Measurements from ENCODE around the gene VPS13C. TPM values are rescaled to one million over a fixed set of nuclear protein-coding genes. Genes with fewer than 3 reads are reported as not detected.

VPS13C gene
- total and polyA plus RNA-seq, 2 donors (not counting 3 experiments of a cell fraction or from before 2014, with no cell fraction given), result 10.8 to 60.3 TPM

DNA sequence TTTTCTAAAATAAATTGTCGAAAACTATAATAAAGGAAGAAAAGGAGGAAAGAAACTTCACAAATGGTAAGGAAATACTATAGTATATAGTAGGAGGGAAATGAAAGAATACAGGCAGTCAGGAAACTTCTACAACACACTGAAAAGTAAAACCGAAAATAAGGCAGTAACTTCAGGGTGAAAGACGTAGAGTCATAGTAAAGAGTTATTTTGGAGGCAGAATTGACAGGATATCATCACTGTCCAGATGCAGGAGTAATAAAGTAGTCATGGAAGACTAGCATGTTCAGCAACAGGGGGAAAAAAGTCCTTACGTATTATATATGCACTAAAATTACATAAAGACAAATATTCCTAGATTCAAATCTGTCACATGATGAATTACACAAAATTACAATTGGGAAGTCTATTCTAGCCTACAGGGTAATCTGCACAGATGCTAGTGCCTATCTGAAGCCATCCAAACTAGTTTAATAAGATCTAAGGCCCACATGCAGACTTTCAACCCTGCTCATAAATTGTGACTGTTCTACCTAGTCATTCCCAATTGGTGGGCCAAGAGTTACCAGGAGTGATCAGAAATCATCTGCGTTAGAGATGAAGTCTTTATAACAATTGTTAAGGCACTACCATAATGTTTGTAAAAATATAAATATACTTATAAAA, 14.0 kb downstream of the VPS13C start:
- CTCF ChIA-PET, result no interaction called here
- Histone ChIP-seq H3K4me2 (ENCODE audit: insufficient read depth, low read length) (no peak overlapping the region), H3K27me3 (ENCODE audit: control insufficient read depth in 2 of 2, insufficient read depth in 2 of 2, low read length in 2 of 2) (no peaks in the 10 kb centered on the region), H3K9me3 (replicated peaks; ENCODE audit: control insufficient read depth, insufficient read depth, low read length) (no peaks in the 10 kb centered on the region), H3K79me2 (ENCODE audit: control insufficient read depth, insufficient read depth, low read length) (peaks cover 28% of the 10 kb centered on the region), H3K9ac (replicated peaks; ENCODE audit: extremely low read depth, insufficient read depth, low read length) (no peak overlapping the region), H2AFZ (ENCODE audit: low read depth, low read length) (no peak overlapping the region), H3K4me1 (ENCODE audit: control insufficient read depth, extremely low read depth, insufficient read depth, low read length) (no peaks in the 10 kb centered on the region), H3K27ac (ENCODE audit: insufficient read depth, low read depth, low read length) (no peak overlapping the region), H3K36me3 (ENCODE audit: control insufficient read depth in 2 of 2, extremely low read depth in 1 of 2, insufficient read depth in 2 of 2, low read length in 2 of 2) (no peaks in the 10 kb centered on the region), H3K9me1 (replicated peaks; ENCODE audit: control insufficient read depth, extremely low read depth, insufficient read depth, low read length) (no peaks in the 10 kb centered on the region), H4K20me1 (replicated peaks; ENCODE audit: control insufficient read depth, extremely low read depth, insufficient read depth, low read length) (no peaks in the 10 kb centered on the region), H3K4me3 (replicated peaks in 1 of 3; ENCODE audit: insufficient read depth in 1 of 3, low read depth in 1 of 3, low read length in 3 of 3) (no peak overlapping the region)
- intact Hi-C loops (cut with micrococcal nuclease) (no loop called here), dilution Hi-C loops (cut with MboI; ENCODE audit: extremely low pct_ligation_motif_present, low sequenced_read_pairs) (no loop called here)
- TF ChIP-seq MYC (IDR thresholded peaks at IDR 0.05; ENCODE audit: low read depth, low read length) (no peak), FOS (IDR thresholded peaks at IDR 0.05; ENCODE audit: borderline replicate concordance, insufficient read depth, low read length) (no peak), EZH2 (IDR thresholded peaks at IDR 0.05; ENCODE audit: borderline replicate concordance, low read depth, low read length, severe bottlenecking) (no peak), GATA2 (IDR thresholded peaks at IDR 0.05; ENCODE audit: insufficient read depth, insufficient read length, low read depth, low read length) (no peak), POLR2A (IDR thresholded peaks at IDR 0.05; ENCODE audit: low read depth, low read length) (no peak), POLR2AphosphoS5 (IDR thresholded peaks at IDR 0.05; ENCODE audit: insufficient read depth, low read depth, low read length) (no peak), JUN (IDR thresholded peaks at IDR 0.05; ENCODE audit: borderline replicate concordance, insufficient read depth, insufficient read length, low read depth) (no peak)
- TF ChIP-seq, protein P1, sequence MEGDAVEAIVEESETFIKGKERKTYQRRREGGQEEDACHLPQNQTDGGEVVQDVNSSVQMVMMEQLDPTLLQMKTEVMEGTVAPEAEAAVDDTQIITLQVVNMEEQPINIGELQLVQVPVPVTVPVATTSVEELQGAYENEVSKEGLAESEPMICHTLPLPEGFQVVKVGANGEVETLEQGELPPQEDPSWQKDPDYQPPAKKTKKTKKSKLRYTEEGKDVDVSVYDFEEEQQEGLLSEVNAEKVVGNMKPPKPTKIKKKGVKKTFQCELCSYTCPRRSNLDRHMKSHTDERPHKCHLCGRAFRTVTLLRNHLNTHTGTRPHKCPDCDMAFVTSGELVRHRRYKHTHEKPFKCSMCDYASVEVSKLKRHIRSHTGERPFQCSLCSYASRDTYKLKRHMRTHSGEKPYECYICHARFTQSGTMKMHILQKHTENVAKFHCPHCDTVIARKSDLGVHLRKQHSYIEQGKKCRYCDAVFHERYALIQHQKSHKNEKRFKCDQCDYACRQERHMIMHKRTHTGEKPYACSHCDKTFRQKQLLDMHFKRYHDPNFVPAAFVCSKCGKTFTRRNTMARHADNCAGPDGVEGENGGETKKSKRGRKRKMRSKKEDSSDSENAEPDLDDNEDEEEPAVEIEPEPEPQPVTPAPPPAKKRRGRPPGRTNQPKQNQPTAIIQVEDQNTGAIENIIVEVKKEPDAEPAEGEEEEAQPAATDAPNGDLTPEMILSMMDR (IDR thresholded peaks at IDR 0.05; ENCODE audit: extremely low read depth in 1 of 2, insufficient read depth in 1 of 2, low read depth in 1 of 2, low read length in 2 of 2), result no peak
- TF ChIP-seq, protein P2, sequence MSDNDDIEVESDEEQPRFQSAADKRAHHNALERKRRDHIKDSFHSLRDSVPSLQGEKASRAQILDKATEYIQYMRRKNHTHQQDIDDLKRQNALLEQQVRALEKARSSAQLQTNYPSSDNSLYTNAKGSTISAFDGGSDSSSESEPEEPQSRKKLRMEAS (IDR thresholded peaks at IDR 0.05; ENCODE audit: insufficient read depth, insufficient read length), result no peak
- DNase-seq (ENCODE audit: low read depth, low spot score) (no peak), FAIRE-seq (no peak)
- no TSS peak for BruUV-seq (replicated peaks)
- POLR2A ChIA-PET, result no interaction called here

Measured in endothelial cell of umbilical vein (primary cell).